Lower leg skin (tissue), 3 donors: ENCODE data around the gene BACE2.

Experiments used
- CTCF ChIP-seq, 3 donors: fragments of 450-650 bp; IDR thresholded peaks; one replicate each; pipeline ENCODE4 v1.5.1; 2016; ENCODE audit warnings: antibody characterized with exemption in 3 of 3, mild to moderate bottlenecking in 3 of 3, moderate library complexity in 2 of 3
- POLR2A ChIP-seq, 2 donors: fragments of 450-650 bp; IDR thresholded peaks; one replicate each; pipeline ENCODE4 v1.6.1; 2016 to 2017; ENCODE audit warnings: antibody characterized with exemption in 2 of 2, mild to moderate bottlenecking in 1 of 2, moderate library complexity in 1 of 2

DNA sequence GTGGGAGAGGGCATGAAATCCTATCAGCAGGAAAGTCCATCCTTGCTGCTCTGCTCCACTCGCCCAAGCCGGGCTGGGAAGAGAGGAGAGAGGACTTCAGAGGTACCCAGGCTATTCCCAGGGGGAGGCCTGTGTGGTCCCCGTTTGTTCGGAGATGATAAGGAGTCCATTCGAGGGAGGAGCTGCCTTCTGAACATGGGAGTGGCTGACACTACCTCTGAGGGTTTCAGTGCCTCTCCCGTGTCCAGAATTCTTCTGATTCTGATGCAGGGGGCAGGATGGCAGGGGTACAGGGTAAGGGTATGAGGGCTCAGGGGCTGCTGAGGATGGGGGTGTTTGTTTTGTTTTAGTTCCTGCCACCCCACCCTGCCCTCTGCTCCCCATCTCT lies 40.4 kb downstream of the BACE2 start:
- TF ChIP-seq POLR2A (IDR thresholded peaks at IDR 0.05) (no peak), CTCF (IDR thresholded peaks at IDR 0.05) (no peak)
